Thyroid gland (tissue), 4 donors: ENCODE measurements around the gene JAG2.

Experiments used
- POLR2A ChIP-seq, 2 donors: fragments of 450-650 bp; IDR thresholded peaks; one replicate each; pipeline ENCODE4 v1.6.1; 2017; ENCODE audit warnings: antibody characterized with exemption in 2 of 2, mild to moderate bottlenecking in 2 of 2, moderate library complexity in 1 of 2
- TF ChIP-seq, protein P1 (sequence below), 6 experiments: fragments of 200-600 bp in 3 of 6; fragments of 450-650 bp in 3 of 6; sonication (generic) in 3 of 6; IDR thresholded peaks; one replicate each; pipeline ENCODE4 v1.5.1; 2016 to 2019; ENCODE audit warnings: antibody characterized with exemption in 6 of 6, mild to moderate bottlenecking in 2 of 6, inconsistent platforms in 1 of 6, moderate library complexity in 1 of 6

DNA sequence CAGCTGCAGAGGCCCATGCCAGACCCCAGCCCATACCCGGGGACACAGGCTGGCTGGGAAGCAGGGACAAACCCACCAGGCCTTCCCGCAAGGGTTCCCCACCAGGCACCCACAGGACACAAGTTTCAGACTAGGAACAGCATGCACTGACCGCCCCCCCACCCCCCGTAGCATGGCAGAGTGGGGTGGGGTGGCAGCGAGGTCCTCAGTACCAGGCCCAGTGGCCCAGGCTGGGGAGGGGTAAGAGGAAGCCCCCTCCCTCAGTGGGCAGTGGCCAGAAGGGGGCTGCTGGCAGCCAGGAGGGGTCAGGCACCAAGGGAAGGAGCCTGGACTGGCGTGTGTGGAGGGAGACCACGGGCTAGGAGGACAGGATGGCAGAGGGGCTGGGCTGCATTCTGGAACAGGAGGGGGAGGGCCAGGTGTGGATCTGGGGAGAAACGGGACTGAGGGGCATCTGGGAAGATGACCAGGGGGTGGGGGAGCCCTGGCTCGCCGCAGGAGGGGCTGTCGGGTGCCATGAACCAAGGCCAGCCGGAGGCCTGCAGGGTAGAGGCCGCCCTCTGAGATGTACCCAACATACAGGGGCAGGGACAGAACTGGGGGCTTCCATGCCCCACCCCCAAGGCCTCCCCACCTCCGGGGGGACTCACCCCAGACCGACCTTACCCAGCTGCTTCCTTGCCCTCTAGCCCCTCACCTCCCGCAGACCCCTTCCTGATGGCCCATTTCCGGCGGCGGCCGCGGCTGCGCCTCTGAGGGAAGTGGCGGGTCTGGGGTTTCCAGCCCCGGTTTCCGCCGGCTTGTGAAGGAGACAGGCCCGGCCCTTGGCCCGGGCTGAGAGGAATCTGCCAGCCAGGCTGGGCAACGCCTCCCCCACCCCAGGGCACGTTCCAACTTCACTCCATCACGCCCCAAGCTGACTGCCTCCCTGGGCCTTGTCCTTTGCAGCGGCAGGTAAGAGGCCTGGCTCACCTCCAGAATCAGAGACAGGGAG is 5.6 kb upstream of the JAG2 start:
- no peak for TF ChIP-seq POLR2A (IDR thresholded peaks at IDR 0.05)
- TF ChIP-seq, protein P1, sequence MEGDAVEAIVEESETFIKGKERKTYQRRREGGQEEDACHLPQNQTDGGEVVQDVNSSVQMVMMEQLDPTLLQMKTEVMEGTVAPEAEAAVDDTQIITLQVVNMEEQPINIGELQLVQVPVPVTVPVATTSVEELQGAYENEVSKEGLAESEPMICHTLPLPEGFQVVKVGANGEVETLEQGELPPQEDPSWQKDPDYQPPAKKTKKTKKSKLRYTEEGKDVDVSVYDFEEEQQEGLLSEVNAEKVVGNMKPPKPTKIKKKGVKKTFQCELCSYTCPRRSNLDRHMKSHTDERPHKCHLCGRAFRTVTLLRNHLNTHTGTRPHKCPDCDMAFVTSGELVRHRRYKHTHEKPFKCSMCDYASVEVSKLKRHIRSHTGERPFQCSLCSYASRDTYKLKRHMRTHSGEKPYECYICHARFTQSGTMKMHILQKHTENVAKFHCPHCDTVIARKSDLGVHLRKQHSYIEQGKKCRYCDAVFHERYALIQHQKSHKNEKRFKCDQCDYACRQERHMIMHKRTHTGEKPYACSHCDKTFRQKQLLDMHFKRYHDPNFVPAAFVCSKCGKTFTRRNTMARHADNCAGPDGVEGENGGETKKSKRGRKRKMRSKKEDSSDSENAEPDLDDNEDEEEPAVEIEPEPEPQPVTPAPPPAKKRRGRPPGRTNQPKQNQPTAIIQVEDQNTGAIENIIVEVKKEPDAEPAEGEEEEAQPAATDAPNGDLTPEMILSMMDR (IDR thresholded peaks at IDR 0.05): no peak
